HG03103 (cell line): ENCODE measurements around the gene DTNB.

Experiments
- ATAC-seq: cut with Tn5 transposase; IDR thresholded peaks from one replicate; pipeline ENCODE4 v1.9.1; 2021; ENCODE audit warnings: low read depth; ENCODE audit not compliant: unreplicated experiment

DTNB gene

DNA sequence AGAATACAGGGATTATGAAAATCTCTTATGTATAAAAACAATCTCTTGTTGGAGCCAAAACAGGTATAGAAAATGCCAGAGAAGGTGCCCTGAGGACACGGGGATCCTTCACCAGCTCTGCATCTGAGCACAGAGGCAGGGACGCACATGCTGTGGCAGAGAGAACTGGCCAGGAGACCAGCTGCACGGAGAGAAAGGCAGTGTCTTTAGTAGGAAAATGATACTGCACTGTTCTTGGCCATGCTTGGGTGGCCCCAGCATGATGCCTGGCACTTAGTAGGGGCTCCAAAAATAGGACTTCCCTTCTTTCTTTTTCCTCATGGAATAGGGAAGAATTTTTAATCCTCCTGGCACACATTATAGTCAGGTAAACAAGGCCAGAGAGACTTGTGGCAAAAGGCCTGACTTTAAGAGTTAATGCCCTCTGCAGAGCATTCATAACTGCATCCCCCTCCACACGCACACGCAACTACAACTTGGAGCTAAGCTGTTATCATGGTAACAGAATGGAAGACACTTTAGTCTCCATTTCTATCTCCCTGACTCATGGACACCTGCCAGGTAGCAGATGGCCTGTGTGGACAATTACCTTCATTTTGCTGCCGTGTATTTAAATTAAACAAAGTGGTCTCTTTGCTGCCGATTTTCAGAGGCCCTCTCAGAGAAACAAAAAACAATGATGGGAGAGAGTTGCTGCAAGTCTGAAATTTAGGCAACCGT, 271.9 kb downstream of the DTNB start:
- no peak for ATAC-seq

DNA sequence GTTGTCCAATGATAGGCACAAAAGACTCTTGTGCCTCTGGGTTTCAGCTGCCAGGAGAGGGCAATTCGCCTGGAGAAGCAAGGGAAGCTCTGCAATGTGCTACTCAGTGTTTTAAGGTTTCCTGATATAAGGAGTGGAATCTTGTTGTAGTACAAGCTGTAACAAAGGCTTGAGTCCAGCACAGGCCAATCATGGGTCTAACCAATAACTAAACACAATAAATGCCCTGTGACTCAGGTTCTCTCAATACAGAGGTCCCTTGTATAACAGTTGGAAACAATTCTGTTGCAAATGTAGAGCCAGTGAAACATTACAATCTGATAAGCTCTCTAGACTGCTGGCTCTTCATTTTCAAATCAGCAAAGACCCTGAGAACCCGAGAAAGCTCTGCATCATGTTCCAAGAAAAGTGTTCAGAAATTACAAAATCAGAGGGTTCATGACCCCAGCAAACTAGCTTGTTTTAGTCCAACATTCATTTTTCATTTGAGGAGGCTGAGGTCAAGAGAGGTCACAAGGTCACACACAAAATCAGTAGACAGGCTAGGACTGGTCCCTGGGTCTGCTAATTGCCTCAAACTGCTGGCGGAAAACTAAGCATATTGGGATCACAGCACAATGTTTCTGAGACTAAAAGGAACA, 272.7 kb downstream of the DTNB start:
- ATAC-seq = no peak

DNA sequence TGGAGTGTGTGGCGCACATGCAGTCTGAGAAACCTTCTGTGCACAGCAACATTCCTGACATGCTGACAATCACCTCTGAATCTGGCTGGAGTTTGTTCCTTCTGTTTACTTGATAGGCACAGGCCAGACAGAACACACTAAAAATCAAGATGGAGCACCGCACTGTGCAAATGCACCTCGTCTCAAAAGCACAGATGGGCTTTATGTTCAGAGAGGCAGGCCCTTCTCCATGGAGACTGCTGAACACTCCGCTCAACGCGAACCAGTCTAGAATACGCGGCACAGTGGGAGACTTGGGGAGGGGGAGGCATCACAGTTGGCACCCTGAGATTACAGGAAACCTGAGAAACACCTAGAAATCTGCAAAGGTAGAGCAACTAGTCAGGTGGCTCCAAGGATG, 273.2 kb downstream of the DTNB start:
- ATAC-seq = no peak

DNA sequence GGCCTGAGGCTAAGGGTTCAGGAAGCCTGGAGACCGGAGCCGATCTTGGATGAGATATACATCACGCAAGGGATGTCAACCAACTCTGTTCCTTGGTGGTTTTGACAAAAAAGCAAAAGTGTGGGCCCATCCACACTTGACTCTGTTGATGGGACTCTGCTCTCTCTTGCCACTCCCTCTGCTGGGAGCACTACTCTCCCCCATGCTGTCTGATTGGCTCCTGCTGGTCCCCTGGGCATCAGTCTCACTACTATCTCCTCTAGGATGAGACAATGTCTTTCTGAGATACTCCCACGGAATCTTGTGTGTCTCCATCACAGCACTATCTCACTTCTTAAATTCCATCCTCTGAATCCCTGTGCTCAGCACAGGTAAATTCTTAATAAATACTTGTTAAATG, 274.8 kb downstream of the DTNB start:
- ATAC-seq = no peak

DNA sequence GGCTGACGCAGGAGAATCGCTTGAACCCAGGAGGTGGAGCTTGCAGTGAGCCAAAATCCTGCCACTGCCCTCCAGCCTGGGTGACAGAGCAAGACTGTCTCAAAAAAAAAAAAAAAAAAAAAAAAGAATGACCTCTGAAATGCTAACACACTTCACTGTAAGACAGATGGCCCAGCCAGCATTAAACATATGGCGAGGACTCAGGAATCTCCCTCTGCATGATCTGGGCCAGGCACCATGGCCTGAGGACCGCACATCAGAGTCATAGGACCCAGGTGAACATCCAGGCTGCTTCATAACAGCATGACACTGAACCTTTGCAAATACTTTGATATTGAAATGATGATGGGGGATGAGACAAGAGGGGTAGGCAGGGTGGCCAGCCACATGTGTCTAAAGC, 275.6 kb downstream of the DTNB start:
- no peak for ATAC-seq

DNA sequence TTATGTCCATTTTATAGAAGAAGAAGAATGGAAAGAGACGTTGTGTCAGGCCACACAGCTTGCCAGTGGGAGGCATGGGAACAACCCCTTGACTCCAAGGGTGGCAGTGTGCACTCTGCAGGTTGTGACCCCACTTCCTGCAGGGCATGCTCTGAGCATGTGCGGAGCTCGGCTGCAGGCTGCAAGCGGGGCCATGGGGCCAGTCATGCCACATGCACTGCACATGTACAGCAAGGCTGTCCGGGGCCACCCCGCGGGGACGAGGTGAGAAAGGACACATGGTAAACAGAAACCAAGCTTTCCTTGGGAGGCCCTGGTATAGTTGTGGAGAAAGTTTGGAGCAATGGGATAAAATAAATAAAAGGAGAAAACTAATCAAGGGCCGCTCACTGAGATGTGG, 284.2 kb downstream of the DTNB start:
- ATAC-seq = no peak

DNA sequence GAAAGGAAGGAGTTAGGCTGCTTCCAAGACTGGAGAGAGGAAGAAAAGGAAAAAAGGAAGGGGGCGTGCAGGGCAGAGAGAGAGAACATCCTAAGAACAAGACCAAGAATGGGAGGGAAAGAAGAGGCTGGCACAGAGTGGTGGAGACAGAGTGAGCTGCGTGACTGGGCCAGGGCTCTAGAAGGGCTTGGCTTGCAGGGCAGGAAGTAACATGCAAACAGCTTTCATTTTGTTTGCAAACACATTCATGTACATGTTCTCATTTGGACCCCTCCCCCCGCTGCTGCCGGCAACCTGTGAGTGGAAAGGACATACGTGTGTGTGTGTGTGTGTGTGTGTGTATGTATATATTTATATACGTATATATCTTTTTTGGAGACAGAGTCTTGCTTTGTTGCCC, 284.9 kb downstream of the DTNB start:
- no peak for ATAC-seq

DNA sequence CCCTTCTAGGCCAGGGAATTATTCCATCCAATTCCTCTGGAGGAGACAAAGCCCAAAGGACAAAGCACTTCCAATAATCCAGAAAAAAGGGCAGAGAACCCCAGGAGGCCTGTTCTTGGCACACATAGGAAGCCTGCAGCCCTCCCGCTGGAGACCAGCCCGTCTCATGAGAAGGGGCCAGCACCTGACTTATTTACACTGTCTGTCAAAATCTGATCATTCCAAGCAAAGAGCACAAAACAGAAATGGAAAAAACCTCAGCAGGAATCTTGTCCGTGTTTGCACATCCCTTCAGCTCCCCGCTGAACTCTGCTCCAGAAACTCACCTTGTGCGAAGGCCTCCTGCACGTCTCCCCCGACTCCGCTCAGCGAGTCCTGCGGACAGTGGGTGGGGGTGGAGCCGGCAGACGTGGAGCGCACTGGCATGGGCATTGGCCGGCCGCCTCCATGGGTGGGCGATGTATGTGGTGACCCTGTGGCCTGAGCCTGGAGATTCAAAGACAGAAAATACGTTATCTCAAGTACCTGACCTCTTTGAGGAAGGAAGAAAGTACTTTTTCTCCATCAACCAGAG, 285.4 kb downstream of the DTNB start:
- ATAC-seq = no peak

DNA sequence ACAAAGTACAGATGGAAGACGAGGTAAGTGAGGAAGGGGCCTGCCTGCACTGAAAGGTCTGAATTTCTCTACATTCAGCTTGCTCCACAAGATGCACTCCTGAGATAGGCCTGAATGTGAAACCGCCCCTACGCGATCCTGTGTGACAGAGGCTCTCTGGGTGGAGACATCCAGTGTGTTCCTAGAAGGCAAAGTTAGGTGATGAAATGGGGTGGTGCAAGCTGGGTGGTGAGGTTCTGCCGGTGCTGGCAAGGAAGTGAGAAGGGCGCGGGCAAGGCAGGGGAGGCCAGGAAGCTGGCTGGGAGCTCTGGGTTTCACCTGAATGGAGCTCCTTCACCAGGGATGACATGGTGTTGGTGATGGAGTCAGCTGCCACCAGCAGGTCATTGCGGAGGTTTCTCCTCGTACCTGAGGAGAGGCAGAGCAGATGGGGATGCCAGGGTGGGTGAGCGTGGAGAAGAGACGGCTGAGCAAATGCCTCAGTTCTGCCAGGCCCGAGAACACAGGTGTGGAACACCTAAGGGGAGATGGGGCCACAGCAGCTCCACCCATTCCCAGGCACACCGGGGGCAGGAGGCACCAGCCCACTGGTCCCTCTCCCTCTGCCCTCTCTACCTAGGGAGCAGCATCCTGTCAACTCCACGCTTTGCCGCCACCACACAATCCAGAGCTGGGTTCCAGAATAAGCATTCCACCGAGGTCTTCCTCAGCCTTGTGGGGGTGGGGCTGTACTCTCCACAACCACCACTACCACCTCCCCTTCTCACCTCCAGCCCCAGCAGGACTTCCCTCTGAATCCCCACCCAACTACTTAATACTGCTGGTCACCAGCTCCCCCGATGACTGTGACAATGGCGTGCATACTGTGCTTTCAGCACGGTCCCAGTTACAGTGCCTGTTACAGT, 286.2 kb downstream of the DTNB start:
- ATAC-seq = no peak

DNA sequence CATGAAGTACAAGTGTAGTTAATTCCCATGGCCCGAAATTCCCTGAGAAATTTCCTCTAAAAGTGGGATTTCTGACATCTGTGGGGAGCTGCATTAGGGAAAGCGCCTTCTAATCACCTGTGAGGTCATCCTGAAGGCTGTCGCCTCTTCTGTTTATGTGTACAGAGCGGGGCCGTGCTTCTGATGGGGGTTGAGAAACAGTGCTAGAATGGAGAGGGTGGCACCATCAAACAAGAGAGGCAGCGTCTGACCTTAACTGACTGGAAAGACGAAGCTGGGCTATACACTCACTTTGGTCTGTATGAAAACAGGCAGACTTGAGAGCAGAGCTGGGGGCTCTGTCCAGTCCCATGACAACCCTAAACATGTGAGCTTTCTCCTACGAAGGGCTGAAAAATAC, 287.5 kb downstream of the DTNB start:
- no peak for ATAC-seq

DNA sequence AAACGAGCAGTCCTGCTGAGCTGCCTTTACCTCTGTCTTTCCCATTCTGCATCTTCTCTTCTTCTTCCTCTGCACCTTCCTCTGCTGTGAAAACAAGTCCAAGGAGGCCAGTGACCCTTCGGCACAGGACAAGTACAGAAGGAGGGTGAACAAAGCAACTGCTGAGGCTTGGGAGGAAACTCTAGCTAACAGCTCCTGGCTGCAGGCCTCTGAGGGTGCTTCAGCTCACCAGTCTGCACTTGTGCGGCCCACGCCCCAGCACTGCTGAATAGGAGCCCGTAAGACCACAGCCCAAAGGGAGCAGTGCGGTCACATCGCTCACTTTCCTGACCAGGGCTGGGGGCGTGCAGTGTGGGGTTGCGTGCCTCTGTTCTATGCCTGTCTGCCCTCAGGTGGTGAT, 289.6 kb downstream of the DTNB start:
- ATAC-seq = no peak

DNA sequence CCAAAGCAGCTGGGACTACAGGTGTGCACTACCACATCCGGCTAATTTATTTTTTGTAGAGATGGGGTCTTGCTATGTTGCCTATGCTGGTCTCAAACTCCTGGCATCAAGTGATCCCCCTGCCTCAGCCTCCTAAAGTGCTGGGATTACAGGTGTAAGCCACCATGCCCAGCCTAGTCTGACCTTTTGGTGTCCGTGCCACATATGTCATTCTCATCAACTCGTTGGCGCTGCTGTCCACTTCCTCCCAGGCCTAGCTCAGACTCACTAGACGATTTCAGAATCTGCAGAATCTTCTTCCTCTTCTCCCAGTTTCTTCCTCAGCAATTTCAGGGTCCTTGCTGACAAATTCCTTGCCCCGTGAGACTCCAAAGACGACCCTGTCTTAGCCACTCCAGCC, 291.9 kb downstream of the DTNB start:
- no peak for ATAC-seq

DNA sequence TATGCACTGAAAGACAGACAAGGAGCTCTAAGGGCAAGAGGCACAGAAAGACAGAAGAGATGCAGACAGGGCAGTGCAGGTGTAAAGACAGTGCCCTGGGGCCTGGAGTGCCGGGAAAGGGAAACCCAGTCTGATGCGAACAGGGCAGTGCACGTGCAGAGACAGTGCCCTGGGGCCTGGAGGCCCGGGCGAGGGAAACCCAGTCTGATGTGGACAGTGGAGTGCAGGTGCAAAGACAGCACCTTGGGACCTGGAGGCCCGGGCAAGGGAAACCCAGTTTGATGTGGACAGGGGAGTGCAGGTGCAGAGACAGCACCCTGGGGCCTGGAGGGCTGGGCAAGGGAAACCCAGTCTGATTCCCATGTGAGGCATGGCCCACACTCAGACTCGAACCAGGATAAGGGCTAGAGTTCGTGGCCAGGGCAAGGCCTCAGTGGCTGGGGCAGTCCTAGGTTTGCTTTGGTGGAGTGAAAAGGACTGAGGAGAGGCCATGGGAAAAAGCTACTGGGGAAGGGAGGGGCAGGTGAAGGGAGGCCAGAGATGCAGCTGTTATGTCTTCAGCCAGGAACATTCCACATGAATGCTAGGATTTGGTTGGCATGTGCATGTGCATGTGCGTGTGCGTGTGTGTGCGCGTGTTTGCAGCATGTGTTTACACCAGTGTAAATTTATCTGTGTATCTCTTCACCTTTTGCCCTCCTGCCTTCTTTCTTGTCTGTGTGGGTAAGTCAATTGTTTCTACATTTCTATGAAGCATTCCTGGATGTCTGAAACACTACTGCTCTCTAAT, 292.6 kb downstream of the DTNB start:
- ATAC-seq = no peak

DNA sequence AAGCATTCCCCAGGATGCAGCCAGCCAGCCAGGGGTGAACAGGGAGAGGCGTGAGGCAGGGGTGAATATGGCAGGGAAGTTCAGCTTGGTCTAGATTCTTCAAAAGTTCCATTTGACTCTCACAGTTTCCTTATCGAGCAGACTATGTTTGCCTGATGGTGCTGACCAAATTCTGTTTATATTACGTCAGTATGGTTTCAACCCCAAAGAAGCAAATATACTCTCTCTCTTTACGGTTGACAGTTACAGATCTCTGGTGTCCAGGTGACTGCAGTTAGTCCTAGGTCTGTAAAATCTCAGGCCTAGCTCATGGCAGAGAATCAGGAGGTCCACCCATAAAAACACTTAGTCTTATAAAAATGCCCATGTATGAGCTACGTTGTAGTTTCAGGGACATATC, 293.4 kb downstream of the DTNB start:
- no peak for ATAC-seq

DNA sequence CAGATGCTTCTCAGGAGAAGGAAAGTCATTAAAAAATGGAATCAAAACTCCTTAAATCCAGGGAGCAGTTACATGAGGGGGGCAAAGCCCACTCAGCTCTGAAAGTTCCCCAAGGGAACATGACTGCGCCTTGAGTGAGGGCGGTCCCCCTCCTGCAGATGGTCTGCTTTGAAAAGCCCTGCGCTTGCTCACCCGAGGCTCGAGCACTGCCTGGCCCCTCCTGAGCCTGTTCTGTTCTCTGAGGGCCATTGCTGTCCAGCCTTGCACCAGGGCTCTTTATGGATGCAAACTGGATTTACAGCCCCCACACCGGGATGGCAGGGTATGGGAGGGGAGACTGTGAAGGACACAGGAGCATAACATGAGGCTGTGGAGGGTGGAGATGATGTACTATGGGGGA, 293.8 kb downstream of the DTNB start:
- ATAC-seq = no peak

DNA sequence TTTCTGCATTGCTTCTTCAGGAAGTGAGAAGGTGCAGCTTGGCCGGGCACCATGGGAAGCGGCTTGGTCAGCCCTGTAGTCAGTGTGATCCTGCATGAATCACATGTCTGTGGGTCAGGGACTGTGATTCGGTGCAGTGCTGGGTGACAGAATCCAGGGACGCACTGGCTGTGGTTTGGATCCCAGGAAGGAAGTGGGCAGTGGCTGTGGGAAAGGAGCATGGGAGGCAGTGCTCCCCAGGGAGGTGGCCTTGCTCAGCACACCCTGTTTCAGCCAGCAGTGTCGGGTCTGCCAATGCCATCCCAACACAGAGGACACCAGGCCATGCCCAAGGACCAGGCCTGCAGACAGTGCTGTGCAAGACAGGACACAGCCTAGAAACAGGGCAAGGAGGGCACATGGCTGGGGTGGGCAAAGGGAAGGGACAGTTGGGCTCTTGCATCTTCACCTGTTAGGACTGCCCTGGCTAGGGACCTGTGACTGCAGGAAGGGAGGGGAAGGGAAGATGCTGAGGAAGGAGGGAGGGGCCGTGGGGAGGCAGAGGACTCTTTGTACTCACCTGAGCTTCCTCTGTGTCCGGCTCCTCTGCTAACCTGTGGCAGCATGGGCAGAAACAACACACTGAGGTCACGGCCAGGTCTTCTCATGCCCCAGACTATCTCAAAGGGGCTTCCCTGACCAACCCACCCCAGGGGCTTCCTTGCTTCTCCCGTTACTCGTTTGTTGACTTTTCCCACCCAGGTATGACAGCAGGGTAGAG, 294.5 kb downstream of the DTNB start:
- no peak for ATAC-seq

DNA sequence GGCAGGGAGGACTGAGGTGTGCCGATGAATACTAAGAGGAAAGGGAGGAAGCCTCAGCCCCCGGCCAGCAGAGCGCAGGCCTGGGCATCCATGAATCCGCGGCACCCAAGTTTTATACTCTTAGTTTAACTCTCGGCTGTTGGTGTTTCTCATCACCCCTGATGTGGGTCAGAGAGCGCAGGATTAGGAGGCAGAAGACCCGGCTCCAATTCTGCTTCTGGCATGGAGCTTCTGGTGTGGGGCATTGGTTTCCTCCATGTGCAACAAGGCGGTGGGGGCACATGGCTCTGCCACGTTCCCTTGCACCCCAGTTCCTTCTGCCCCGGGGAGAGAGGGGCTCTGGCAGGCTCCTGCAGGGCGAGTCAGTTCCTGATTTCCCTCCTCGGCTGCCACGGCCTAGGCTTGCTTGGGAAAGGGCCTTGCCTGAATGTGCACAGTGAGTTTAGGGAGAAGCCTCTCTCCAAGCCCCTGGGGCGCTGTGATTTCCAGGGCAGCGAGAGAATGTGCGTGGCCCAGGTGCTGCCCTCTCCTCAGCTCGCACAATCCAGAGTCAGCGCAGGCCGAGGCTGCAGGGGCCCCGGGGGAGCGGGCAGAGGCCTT, 295.5 kb downstream of the DTNB start:
- ATAC-seq = no peak

DNA sequence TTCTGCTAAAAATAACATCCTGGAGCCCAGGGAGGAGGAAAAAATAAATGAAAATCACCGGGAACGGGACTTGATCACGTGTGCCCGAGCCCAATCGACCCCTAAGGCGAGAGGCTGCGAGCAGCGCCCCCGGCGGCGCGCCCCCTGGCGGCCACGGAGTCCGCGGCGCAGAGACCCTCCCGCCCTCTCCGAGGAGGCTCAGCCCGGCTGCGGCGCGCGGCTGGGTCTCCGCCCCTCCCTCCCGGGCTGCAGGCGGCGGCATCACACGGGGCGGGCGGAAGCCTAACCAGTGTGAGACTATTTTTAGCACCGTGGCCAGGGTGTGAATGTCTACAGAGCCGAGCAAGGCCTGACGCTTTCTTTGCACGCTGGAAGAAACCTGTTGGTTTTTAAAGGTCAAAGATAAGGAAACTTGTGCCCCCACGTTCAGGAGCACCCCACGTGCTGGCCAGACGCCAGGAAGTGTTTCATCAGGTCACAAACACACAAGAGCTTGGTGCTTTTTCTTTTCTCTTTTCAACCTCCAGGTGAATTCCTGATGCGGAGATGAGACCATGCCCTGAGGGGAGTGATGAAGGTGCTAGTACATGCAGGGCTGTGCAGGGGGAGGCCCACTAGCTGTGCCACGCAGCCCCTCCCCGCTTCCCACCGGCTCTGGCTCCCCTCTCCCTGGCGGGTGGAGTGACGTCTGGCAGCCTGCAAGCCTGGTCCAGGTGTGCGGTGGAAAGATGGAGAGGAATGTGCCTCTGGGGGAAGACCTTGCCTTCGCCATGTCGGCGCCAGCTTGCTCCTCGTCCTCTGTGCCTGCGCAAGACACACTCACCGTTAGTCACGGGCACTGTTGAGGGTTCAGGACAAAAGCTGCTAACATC, 296.4 kb downstream of the DTNB start:
- ATAC-seq = peak; percentile 96
